GM19455 (cell line): ENCODE data around the gene TMPRSS13.

Experiments
- ATAC-seq: cut with Tn5 transposase; IDR thresholded peaks from one replicate; pipeline ENCODE4 v1.9.1; 2021; ENCODE audit not compliant: unreplicated experiment

TMPRSS13 gene

DNA sequence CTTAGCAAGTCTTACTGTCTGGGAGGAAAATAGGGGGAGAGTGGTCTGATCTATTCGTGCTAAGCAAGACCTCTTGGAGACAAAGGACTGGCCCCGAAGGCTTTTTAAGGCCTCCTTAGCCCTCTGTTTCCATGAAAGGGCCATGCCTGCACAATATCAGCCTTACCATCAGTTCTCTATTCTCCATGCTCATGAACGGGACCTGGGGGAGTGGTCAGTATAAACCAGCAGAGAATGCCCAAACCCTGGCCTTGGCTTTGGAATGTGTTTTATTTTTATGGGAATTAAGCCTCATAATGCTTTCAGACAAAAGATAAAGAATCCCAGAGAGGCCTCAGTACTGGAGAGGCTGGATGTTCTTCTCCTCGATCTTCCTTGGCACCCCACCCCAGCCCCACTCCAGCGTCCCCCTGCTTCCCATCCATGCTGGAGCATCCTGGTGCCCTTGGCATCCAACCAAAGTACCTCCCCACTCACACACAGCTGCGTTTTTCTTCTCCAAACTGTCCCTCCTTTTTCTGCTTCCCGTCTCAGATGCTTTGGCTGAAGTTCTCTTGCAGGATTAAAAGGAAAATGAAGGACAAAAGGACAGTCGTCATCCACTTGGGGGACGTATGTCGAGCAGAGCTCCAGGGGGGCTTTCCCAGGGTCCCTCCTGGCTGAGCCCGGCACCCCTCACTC, 71.3 kb downstream of the TMPRSS13 start:
- ATAC-seq, result no peak

DNA sequence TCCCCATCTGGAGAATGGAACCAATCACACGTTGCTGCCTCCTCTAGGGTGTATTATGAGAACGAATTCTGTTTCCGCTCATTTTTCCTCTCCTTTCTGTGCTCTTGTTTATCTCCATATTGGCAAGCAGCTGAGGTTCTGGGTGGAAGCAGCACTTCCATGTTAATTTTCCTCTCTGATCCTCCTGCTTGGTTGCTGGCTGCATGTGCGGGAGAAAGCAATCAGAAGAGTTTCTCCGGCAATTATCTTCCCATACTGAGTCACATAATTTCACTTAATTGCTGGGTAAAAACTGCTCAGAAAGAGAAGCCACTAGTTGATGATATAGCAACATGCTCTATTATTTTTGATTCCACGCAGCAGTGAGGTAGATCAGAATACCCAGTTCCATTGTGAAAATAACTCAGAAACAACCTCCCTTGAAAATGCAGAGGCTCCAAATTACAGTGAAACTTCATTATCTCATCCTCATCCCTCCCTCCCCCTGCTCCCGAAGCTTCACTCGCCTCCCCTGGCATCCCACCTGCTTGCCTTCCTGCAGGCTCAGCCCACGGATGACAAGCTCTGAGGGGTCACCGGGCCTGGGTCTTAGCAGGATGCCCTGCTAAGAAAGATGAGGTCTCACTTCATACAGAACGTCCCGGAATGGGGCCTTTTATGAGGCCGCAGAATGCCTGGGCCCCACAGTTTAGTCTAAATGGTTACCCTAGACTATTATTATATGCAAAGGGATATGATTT, 73.1 kb downstream of the TMPRSS13 start:
- no peak for ATAC-seq

DNA sequence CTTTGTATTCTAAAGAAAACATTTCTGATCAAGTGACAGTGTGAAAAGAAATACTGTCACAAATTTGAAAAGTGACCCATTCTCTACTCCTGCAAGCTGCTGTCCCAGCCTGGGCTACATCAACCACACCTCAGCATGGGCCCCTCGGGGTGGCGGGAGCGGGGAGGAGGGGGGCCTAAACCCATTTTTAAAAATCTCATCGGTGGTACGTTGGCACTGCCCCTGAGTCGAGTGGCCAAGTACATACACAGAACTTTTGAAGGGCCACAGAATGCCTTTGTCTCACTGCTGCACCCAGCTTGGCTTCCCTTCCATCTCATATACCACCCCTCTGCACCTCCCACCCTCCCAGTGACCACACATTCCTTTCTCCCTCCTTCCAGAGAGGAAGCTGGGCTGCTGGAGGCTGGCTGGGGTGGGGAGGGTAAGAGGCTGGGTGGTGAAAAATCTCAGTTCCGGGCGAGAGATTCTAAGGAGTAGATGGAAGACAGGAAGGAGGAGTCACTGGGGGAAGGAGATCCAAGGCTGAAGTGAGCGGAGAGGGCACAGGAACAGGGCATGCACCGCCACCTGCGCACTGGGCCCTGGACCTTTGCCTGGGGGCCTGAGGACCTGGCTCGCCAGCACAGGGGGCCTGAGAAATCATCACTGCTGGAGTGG, 73.9 kb downstream of the TMPRSS13 start:
- ATAC-seq, result no peak

DNA sequence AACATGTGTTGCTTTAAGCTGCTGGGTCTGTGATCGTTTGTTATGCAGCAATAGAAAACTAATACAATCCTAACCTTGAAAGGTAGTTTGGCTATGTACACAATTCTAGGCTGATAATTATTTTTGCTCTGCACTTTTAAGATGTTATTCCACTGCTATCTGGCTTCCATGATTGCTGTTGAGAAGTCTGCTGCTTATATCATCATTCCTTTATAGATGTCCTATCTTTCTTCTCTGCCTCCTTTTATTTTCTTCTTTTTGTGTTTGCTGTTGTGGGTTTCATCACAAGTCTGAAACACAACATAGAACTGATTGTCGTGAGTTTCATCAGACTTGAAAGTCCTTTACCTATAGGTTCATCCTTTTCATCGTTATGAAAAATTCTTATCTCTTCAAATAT, 76.9 kb downstream of the TMPRSS13 start:
- ATAC-seq, result no peak

DNA sequence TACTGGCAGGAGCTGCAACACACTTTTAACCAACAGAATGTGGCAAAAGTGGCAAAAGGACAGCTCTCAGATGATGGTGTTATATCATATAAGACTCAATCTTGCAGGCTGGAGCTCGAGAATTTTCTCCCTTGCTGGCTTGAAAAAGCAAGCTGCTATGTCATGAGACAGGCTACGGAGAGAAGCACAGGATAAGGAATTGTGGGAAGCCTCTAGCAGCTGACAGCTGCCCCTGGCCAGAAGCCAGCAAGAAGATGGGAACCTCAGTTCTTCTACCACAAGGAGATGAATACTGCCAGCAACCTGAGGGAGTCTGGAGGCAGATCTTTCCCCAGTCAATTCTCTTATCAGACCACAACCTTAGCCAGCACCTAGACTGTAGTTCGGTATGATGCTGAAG, 77.3 kb downstream of the TMPRSS13 start:
- ATAC-seq, result no peak

DNA sequence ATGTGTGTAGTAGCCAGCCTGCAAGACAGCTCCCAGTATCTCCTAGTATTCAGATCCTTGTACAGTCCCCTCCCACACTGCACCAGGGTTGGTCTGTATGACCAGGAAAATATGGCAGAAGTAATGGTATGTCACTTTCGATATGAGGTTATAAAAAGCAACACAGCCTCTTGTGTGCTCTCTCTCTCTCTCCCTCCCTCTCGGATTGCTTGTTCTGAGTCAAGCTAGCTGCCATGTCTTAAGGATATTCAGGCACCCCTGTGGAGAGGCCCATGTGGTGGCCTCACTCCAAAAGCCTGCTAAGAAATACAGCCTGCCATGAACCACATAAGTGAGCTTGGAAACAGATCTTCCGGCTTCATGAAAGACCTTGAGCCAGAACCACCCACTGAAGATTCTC, 78.1 kb downstream of the TMPRSS13 start:
- ATAC-seq, result no peak
